GM18909 (cell line): ENCODE measurements around the gene DSCAML1.

ENCODE experiments used
- ATAC-seq: cut with Tn5 transposase; IDR thresholded peaks from one replicate; pipeline ENCODE4 v1.9.1; 2021; ENCODE audit warnings: mild to moderate bottlenecking; ENCODE audit not compliant: unreplicated experiment, poor library complexity

DSCAML1 gene

DNA sequence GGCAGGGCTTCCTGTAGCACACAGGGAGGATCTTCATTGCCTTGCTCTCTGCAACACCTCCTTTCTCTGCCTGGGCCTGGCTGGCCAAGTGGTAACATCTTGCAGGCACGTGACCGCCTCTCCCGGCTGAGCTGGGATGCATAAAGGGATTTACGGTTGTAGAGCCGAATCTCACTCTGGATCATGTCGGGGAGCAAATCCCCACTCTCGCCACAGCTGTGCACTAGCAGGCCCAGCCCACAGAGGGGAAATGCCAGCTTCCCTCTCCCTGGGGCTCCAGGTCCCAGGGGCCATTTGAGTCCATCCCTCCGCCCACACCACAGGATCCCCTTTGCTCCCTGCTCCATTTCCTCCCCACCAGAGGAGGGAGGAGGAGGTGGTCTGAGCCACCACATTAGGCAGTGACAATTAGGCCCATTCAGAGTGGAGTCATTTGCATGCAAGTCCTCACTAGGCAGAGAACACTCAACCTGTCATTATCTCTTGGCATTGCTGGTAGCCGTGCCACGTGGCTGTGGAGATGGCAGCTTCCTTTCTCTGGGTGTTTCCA lies 196.7 kb downstream of the DSCAML1 start:
- no peak for ATAC-seq

- no peak for ATAC-seq
Observed at GRCh38 chr11:117597071-117597470, 199.9 kb downstream of the DSCAML1 start.

- no peak for ATAC-seq
Observed at GRCh38 chr11:117595440-117595839, 201.6 kb downstream of the DSCAML1 start.

DNA sequence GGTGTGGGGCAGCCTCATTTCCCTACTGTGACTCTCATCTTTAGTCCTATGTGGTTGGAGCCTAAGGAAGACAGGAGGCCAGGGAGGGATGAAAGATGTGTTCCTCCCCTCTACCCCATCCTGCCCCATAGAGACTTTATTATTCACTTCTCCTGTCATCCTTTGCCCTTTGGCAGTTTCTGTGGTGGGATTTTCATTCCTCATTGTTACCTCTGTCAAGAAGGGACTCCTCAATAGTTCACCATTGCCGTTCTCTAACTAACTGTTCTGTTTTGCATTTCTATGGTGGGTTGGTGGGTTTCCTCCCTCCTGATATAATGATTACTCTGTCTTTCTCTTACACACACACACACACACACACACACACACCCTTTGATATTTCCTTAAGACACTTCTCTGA lies 202.3 kb downstream of the DSCAML1 start:
- ATAC-seq: no peak

DNA sequence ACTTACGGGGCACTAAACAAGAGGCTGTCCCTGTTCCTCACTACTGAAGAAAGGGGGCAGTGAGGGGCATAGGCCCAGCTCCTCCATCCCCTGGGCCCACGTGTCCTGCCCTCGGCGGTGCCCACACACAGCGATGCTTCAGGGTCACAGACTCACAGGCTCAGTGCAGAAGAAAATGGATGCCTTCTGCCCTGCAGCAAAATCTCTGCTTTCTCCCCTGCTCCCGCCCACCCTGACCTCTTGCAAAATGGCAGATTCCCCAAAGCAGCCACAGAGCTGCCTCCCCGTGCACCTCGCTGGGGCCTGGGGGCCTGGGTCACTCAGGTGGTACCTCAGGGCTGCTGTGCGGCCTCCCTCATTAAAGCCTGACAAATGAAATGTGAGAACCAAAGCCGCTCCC lies 204.0 kb downstream of the DSCAML1 start:
- no peak for ATAC-seq

GRCh38 chr11:117591316-117592039 lies 205.5 kb downstream of the DSCAML1 start:
- ATAC-seq: no peak

DNA sequence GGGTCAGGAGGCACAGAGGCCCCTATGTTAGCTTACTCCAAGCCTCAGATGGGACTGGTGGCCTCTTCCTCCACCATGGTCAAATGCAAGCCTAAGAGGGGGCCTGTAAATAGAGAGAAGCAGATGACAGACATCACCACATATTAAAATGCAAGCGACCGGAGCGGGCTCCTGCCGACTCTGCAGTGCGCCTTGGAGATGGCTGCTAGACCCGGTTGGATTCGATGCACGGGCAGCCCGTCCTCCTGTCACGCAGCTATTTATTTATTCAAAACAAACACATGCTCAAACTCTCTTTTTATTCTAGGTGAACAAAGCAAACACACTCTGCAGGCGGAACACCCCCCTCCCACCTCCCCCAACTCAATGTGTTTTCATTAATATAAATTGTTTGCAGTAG lies 208.0 kb downstream of the DSCAML1 start:
- no peak for ATAC-seq

GRCh38 chr11:117588166-117588810 lies 208.7 kb downstream of the DSCAML1 start:
- ATAC-seq: no peak

DNA sequence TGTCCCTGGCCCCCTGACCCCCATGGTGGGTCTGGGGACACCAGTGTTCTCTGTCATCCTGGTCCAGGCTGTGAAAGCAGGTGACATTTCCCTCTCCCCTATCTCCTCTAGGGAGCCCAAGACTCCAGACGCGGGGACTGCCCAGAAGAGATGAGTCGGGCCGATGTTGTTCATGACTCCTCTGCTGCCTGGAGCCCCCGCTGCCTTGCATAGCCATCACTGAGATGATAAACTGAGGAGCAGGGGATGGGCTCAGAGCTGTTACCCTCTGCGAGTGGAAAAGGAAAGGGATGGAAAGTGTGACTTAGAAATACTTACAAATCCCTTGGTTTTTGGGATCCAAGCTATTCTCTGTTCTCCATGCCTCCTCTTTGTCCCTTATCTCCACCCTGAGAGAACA lies 209.6 kb downstream of the DSCAML1 start:
- ATAC-seq: no peak

- ATAC-seq: no peak
Observed at GRCh38 chr11:117586392-117586791, 210.6 kb downstream of the DSCAML1 start.

DNA sequence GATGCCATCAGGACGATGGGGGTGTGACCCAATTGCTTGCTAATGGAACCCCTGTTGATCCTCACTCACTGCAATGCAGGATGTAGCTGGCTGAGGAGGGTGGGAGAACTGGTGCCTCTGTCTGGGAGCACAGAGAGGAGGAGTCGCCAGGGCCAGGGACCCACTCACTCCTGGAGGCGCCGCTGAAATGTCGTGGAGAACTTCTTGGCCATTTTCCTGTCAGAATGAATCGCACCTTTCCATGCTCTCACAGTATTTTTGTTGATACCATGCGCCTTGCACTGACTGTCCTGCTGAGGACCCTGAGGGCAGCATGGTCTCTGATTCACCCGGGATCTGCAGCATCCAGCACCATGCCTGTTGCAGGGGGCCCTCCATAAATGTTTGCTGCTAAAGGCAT lies 211.4 kb downstream of the DSCAML1 start:
- no peak for ATAC-seq

DNA sequence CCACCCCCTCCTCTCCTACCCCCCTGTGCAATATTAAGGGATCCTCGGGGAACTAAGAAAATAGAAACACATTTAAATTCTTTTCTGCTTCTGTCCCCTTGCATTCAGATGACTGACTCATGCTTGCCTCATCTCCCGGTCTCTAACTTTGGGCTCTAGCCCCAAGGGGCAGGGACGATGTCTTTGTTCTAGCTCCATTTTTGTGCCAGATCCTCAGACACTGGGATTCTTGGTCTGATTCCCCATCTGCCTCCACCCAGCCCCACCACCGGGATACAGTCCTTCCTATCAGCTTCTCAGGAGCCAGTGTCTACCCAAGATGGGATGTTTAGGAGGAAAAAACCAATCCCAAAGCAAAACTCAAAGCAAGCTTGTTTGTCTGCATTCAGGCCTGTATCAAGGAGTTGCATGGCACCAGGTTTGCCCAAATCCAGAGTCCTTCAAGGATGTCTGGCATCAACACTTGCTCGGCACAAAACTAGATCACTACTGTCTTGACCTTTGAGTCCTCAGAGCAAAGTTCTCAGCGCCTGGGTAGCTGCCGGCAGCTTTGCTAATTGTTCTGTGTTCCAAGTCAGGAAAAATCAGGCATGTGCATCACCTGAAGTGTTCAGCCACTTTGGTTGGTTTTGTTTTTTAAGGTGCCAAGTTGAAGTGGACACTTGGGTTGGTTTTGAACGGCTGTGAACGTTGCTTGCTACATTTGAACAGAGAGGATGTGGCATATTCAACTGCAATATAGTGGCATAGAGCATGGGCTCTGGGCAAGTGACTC lies 212.8 kb downstream of the DSCAML1 start:
- ATAC-seq: no peak

DNA sequence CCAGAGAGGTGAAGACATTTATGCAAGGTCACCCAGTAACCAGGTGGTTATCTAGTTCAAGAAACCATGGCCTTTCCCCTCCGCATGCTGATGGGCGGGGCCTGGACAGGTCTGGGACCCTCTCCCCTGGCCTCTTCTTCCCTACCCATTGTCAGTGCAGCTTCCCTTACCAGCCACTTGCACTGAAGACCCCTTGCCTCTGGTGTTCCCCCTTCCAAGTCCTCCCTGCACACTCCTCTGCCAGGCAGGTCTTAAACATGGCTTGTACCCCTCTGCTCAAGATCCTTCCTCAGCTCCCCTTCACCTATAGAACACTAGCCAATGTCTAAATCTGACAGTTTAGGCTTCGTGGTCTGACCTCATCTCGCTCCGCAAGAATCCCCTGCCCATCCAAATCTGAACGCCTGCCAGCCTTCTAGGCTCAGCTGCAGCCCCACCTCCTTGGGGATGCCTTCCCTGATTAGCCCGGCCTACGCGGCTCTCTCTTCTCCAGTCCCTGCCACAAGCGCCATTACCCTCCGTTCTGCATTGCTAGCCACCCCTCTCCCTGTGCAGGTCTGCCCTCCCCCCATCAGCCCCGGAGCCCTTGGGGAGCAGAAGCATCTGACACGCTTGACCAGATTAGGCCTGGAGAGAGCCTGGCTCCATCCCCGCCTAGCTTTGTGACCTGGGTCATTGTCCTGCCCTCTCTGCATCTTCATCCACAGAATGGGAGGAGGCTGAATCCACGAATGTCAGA lies 213.8 kb downstream of the DSCAML1 start:
- no peak for ATAC-seq

DNA sequence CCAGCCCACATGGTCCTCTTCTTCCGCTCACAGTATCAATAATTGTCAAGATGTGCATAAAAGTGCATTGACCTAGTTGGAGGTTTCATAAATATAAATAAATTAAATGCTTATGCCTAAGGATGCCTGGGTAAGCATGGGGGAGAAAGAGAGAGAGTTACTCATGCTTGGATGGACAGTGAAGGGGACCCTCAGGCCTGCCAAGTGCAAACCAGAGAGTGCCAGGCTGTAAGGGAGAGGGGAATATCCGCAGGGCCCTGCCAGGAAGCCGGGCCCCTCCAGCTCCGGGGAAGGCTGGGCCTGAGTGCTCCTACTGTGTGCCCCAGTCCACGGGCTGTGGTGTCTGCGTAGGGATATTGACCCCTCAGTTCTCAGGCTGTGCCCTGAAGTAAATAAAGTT lies 214.6 kb downstream of the DSCAML1 start:
- ATAC-seq: no peak

GRCh38 chr11:117580866-117581265 lies 216.2 kb downstream of the DSCAML1 start:
- ATAC-seq: no peak

- ATAC-seq: no peak
Observed at GRCh38 chr11:117579161-117579560, 217.9 kb downstream of the DSCAML1 start.

DNA sequence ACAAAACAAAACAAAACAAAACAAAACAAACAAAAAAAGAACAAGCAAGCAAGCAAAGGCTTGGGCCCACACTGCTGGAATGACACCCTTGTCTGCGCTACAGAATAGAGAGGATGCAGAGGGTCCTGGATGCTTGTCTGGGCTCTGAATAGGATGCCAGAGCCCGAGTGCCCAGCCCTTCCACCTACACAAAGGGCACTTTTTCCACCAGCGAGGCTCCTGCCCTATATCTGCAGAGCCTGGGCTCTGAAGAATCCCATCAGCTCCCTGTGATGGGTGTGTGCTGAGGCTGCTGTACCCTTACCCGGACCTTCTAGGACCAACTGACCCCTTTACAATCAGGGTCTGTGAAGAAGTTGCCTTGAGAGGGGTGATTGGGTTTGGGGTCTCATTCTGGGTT lies 221.2 kb downstream of the DSCAML1 start:
- no peak for ATAC-seq

DNA sequence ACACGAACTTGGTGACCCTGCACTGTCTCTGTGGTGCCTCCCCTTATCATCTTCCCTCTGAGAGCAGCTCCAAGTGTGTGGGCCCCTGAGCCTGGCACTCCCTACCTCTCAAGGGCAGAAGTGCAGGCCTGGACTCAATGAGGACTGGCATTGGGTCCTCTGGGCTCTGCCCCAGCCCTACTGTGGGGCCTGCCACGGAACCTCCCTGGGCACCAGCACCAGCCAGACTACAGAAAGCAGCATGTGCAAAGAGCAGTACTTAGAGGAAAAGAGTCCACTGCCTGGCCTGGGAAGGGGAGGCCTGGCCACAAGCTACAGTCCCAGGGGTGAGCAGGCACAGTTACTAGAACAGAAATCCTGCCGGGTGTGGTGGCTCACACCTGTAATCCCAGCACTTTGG lies 222.5 kb downstream of the DSCAML1 start:
- no peak for ATAC-seq

GRCh38 chr11:117573326-117573725 lies 223.7 kb downstream of the DSCAML1 start:
- ATAC-seq: no peak

- no peak for ATAC-seq
Observed at GRCh38 chr11:117572671-117573070, 224.3 kb downstream of the DSCAML1 start.
